CD8-positive, alpha-beta memory T cell (primary cell): ENCODE data around the gene ANKRD44. TPM values are rescaled to one million over a fixed set of nuclear protein-coding genes. Genes with fewer than 3 reads are reported as not detected.

Experiments used
- CTCF ChIA-PET: fragments of 350-600 bp; sonication (Branson Sonifier 250); formaldehyde crosslinking; loops from one replicate; lab custom pipeline; 2021; ENCODE audit warnings: antibody characterized with exemption; lab: Charles Lee
- POLR2A ChIA-PET: fragments of 350-600 bp; sonication (Branson Sonifier 250); formaldehyde crosslinking; loops from one replicate; lab custom pipeline; 2021; ENCODE audit warnings: antibody characterized with exemption; lab: Charles Lee
- DNase-seq, 5 donors: peaks; one replicate each; pipeline versions ENCODE4 v3.0.0 to v3.0.0-alpha.2; 2020 to 2022; ENCODE audit warnings: mixed read lengths in 1 of 5
- H3K27ac ChIP-seq: one replicate; pipeline ENCODE4 v1.7.0; 2013; ENCODE audit warnings: low read depth, mild to moderate bottlenecking, low read length, moderate library complexity
- H3K27me3 ChIP-seq: 2 replicates; pipeline ENCODE4 v1.7.0; 2013; ENCODE audit warnings: low read length, mild to moderate bottlenecking; ENCODE audit not compliant: insufficient read depth, poor library complexity, severe bottlenecking
- H3K36me3 ChIP-seq: 2 replicates; pipeline ENCODE4 v1.7.0; 2013; ENCODE audit warnings: mild to moderate bottlenecking, low read length, moderate library complexity; ENCODE audit not compliant: insufficient read depth
- H3K4me1 ChIP-seq: 2 replicates; pipeline ENCODE4 v1.7.0; 2013; ENCODE audit warnings: mild to moderate bottlenecking, low read length, moderate library complexity; ENCODE audit not compliant: insufficient read depth
- H3K4me3 ChIP-seq: 2 replicates; pipeline ENCODE4 v1.7.0; 2013; ENCODE audit warnings: mild to moderate bottlenecking, low read length
- H3K9me3 ChIP-seq: 2 replicates; pipeline ENCODE4 v1.7.0; 2013; ENCODE audit warnings: mild to moderate bottlenecking, low read length
- H3K27ac Mint-ChIP-seq, 8 donors: one replicate each; pipeline ENCODE4 v1.8.0; 2020 to 2021; ENCODE audit warnings: mixed read lengths in 8 of 8, mild to moderate bottlenecking in 6 of 8, inconsistent platforms in 3 of 8, moderate library complexity in 3 of 8
- H3K27me3 Mint-ChIP-seq, 2 donors: one replicate each; pipeline ENCODE4 v1.8.0; 2020 to 2021; ENCODE audit warnings: mixed read lengths in 2 of 2, mild to moderate bottlenecking in 1 of 2, moderate library complexity in 1 of 2
- H3K36me3 Mint-ChIP-seq, 3 donors: one replicate each; pipeline ENCODE4 v1.8.0; 2020 to 2021; ENCODE audit warnings: mixed read lengths in 3 of 3, inconsistent platforms in 1 of 3, mild to moderate bottlenecking in 1 of 3
- H3K4me1 Mint-ChIP-seq, 3 donors: one replicate each; pipeline ENCODE4 v1.8.0; 2020 to 2021; ENCODE audit warnings: mixed read lengths in 3 of 3, inconsistent platforms in 1 of 3, mild to moderate bottlenecking in 1 of 3
- H3K4me3 Mint-ChIP-seq, 7 donors: one replicate each; pipeline ENCODE4 v1.8.0; 2020 to 2021; ENCODE audit warnings: mixed read lengths in 7 of 7, mild to moderate bottlenecking in 6 of 7, moderate library complexity in 4 of 7, inconsistent platforms in 2 of 7
- H3K9me3 Mint-ChIP-seq, 5 donors: one replicate each; pipeline ENCODE4 v1.8.0; 2020 to 2022; ENCODE audit warnings: mixed read lengths in 5 of 5, mild to moderate bottlenecking in 3 of 5, moderate library complexity in 2 of 5, inconsistent platforms in 1 of 5
- polyA plus RNA-seq: library from polyadenylated mRNA; unstranded; fragments of 300-500 nt; fragmentation: Illumina TruSeq; gene quantifications from one replicate; pipeline ENCODE4 v1.2.3, GENCODE V29; 2021
- total RNA-seq, 2 experiments: library from RNA; stranded (reverse); gene quantifications; one replicate each; pipeline ENCODE4 v1.2.3, GENCODE V29; 2021

Gene ANKRD44
- total and polyA plus RNA-seq, 3 experiments from 2014 or later = 90.1 to 150 (median 142) TPM

- CTCF ChIA-PET = no interaction called here
- Mint-ChIP-seq H3K27ac (peak overlapping the region in 6 of 8 donors; percentile 2 to 74 (median 14)), H3K36me3 (peaks cover 0 to 93% (median 45%) of the 10 kb centered on the region in 3 donors), H3K4me3 (no peak overlapping the region), H3K4me1 (peaks cover 18 to 41% (median 27%) of the 10 kb centered on the region in 3 donors), H3K9me3 (no peaks in the 10 kb centered on the region), H3K27me3 (no peaks in the 10 kb centered on the region)
- POLR2A ChIA-PET = no interaction called here
- Histone ChIP-seq H3K27me3 (no peaks in the 10 kb centered on the region), H3K9me3 (no peaks in the 10 kb centered on the region), H3K4me1 (no peaks in the 10 kb centered on the region), H3K27ac (no peak overlapping the region), H3K36me3 (peaks cover 60% of the 10 kb centered on the region), H3K4me3 (no peak overlapping the region)
- DNase-seq = no peak
Measured at GRCh38 chr2:197085665-197086064, 224.9 kb downstream of the ANKRD44 start.

- Histone ChIP-seq H3K9me3 (no peaks in the 10 kb centered on the region), H3K36me3 (peaks cover 75% of the 10 kb centered on the region), H3K4me3 (no peak overlapping the region), H3K27me3 (no peaks in the 10 kb centered on the region), H3K4me1 (no peaks in the 10 kb centered on the region), H3K27ac (no peak overlapping the region)
- Mint-ChIP-seq H3K36me3 (peaks cover 15 to 94% (median 52%) of the 10 kb centered on the region in 3 donors), H3K4me3 (no peak overlapping the region), H3K27me3 (no peaks in the 10 kb centered on the region), H3K9me3 (no peaks in the 10 kb centered on the region), H3K4me1 (peaks cover 4 to 14% (median 9%) of the 10 kb centered on the region in 3 donors), H3K27ac (peak overlapping the region in 3 of 8 donors; percentile 22 to 74 (median 63))
- POLR2A ChIA-PET = no interaction called here
- no peak for DNase-seq
- CTCF ChIA-PET = interaction anchor here (0.6 to 1.0 kb wide), 3 partner anchors 85 to 296 kb away, joined by 3 to 4 read pairs (median 3); no protein-coding TSS in a partner anchor
Measured at GRCh38 chr2:197081294-197081693, 229.3 kb downstream of the ANKRD44 start.

GRCh38 chr2:197080578-197081216 lies 229.9 kb downstream of the ANKRD44 start:
- Histone ChIP-seq H3K4me1 (no peaks in the 10 kb centered on the region), H3K27ac (no peak overlapping the region), H3K4me3 (no peak overlapping the region), H3K27me3 (no peaks in the 10 kb centered on the region), H3K36me3 (peaks cover 78% of the 10 kb centered on the region), H3K9me3 (no peaks in the 10 kb centered on the region)
- no peaks in the 10 kb centered on the region for H3K27me3 Mint-ChIP-seq
- POLR2A ChIA-PET = no interaction called here
- no peak for DNase-seq
- H3K4me3 Mint-ChIP-seq = no peak overlapping the region
- H3K9me3 Mint-ChIP-seq = no peaks in the 10 kb centered on the region
- H3K36me3 Mint-ChIP-seq = peaks cover 21 to 96% (median 55%) of the 10 kb centered on the region in 3 donors
- peak overlapping the region in 7 of 8 donors; percentile 19 to 74 (median 38) for H3K27ac Mint-ChIP-seq
- CTCF ChIA-PET = interaction anchor here (0.6 kb wide), 1 partner anchor 296 kb away, joined by 3 read pairs; no protein-coding TSS in a partner anchor
- peaks cover 8 to 19% (median 13%) of the 10 kb centered on the region in 3 donors for H3K4me1 Mint-ChIP-seq

- no peak overlapping the region for H3K4me3 ChIP-seq
- no peaks in the 10 kb centered on the region for H3K27me3 ChIP-seq
- no peak overlapping the region for H3K27ac ChIP-seq
- H3K4me3 Mint-ChIP-seq = no peak overlapping the region
- H3K9me3 ChIP-seq = no peaks in the 10 kb centered on the region
- ChIA-PET POLR2A (no interaction called here), CTCF (no interaction called here)
- no peaks in the 10 kb centered on the region for H3K9me3 Mint-ChIP-seq
- peaks cover 78% of the 10 kb centered on the region for H3K36me3 ChIP-seq
- peaks cover 21 to 93% (median 51%) of the 10 kb centered on the region in 3 donors for H3K36me3 Mint-ChIP-seq
- H3K27ac Mint-ChIP-seq = peak overlapping the region in 3 of 8 donors; percentile 22 to 71 (median 64)
- DNase-seq = no peak
- peaks cover 8 to 20% (median 17%) of the 10 kb centered on the region in 3 donors for H3K4me1 Mint-ChIP-seq
- no peaks in the 10 kb centered on the region for H3K27me3 Mint-ChIP-seq
- H3K4me1 ChIP-seq = no peaks in the 10 kb centered on the region
Measured at GRCh38 chr2:197079832-197080555, 230.6 kb downstream of the ANKRD44 start.

GRCh38 chr2:197079414-197079813 lies 231.2 kb downstream of the ANKRD44 start:
- no peak for DNase-seq
- H3K4me3 Mint-ChIP-seq = no peak overlapping the region
- peaks cover 4% of the 10 kb centered on the region for H3K4me1 ChIP-seq
- peaks cover 21 to 95% (median 57%) of the 10 kb centered on the region in 3 donors for H3K36me3 Mint-ChIP-seq
- CTCF ChIA-PET = no interaction called here
- H3K9me3 ChIP-seq = no peaks in the 10 kb centered on the region
- no peaks in the 10 kb centered on the region for H3K27me3 Mint-ChIP-seq
- H3K4me3 ChIP-seq = no peak overlapping the region
- no peaks in the 10 kb centered on the region for H3K27me3 ChIP-seq
- H3K4me1 Mint-ChIP-seq = peaks cover 13 to 26% (median 23%) of the 10 kb centered on the region in 3 donors
- POLR2A ChIA-PET = no interaction called here
- no peak overlapping the region for H3K27ac ChIP-seq
- H3K9me3 Mint-ChIP-seq = no peaks in the 10 kb centered on the region
- peak overlapping the region in 6 of 8 donors; percentile 5 to 63 (median 18) for H3K27ac Mint-ChIP-seq
- peaks cover 78% of the 10 kb centered on the region for H3K36me3 ChIP-seq

GRCh38 chr2:197078535-197078934 lies 232.0 kb downstream of the ANKRD44 start:
- no peak overlapping the region for H3K4me3 Mint-ChIP-seq
- H3K36me3 Mint-ChIP-seq = peaks cover 22 to 95% (median 52%) of the 10 kb centered on the region in 3 donors
- Histone ChIP-seq H3K27me3 (no peaks in the 10 kb centered on the region), H3K9me3 (no peaks in the 10 kb centered on the region), H3K36me3 (peaks cover 70% of the 10 kb centered on the region), H3K4me3 (no peak overlapping the region), H3K27ac (no peak overlapping the region), H3K4me1 (peaks cover 10% of the 10 kb centered on the region)
- H3K27ac Mint-ChIP-seq = peak overlapping the region in 5 of 8 donors; percentile 37 to 65 (median 63)
- no peak for DNase-seq
- POLR2A ChIA-PET = no interaction called here
- no peaks in the 10 kb centered on the region for H3K9me3 Mint-ChIP-seq
- H3K27me3 Mint-ChIP-seq = no peaks in the 10 kb centered on the region
- CTCF ChIA-PET = no interaction called here
- peaks cover 21 to 35% (median 25%) of the 10 kb centered on the region in 3 donors for H3K4me1 Mint-ChIP-seq

GRCh38 chr2:197077336-197077735 lies 233.2 kb downstream of the ANKRD44 start:
- H3K4me3 ChIP-seq = no peak overlapping the region
- no peak overlapping the region for H3K4me3 Mint-ChIP-seq
- no peaks in the 10 kb centered on the region for H3K27me3 Mint-ChIP-seq
- H3K4me1 Mint-ChIP-seq = peaks cover 32 to 42% (median 37%) of the 10 kb centered on the region in 3 donors
- CTCF ChIA-PET = no interaction called here
- POLR2A ChIA-PET = no interaction called here
- no peak for DNase-seq
- peaks cover 24 to 94% (median 59%) of the 10 kb centered on the region in 3 donors for H3K36me3 Mint-ChIP-seq
- H3K27ac Mint-ChIP-seq = peak overlapping the region in 2 of 8 donors; percentile 3 to 20
- no peaks in the 10 kb centered on the region for H3K9me3 Mint-ChIP-seq
- no peaks in the 10 kb centered on the region for H3K9me3 ChIP-seq
- H3K36me3 ChIP-seq = peaks cover 58% of the 10 kb centered on the region
- H3K27me3 ChIP-seq = no peaks in the 10 kb centered on the region
- H3K4me1 ChIP-seq = peaks cover 10% of the 10 kb centered on the region
- H3K27ac ChIP-seq = no peak overlapping the region

GRCh38 chr2:197076652-197077051 lies 233.9 kb downstream of the ANKRD44 start:
- Mint-ChIP-seq H3K9me3 (no peaks in the 10 kb centered on the region), H3K27me3 (no peaks in the 10 kb centered on the region), H3K27ac (peak overlapping the region in 3 of 8 donors; percentile 58 to 89 (median 77)), H3K4me1 (peaks cover 35 to 44% (median 44%) of the 10 kb centered on the region in 3 donors), H3K4me3 (no peak overlapping the region), H3K36me3 (peaks cover 24 to 93% (median 53%) of the 10 kb centered on the region in 3 donors)
- Histone ChIP-seq H3K4me1 (peaks cover 11% of the 10 kb centered on the region), H3K27ac (no peak overlapping the region), H3K9me3 (no peaks in the 10 kb centered on the region), H3K4me3 (no peak overlapping the region), H3K36me3 (peaks cover 53% of the 10 kb centered on the region), H3K27me3 (no peaks in the 10 kb centered on the region)
- ChIA-PET CTCF (interaction anchor here (0.9 to 1.3 kb wide), 3 partner anchors 10 to 18 kb away, joined by 3 read pairs; no protein-coding TSS in a partner anchor), POLR2A (no interaction called here)
- no peak for DNase-seq
